SK-N-MC (cell line): Measurements from ENCODE around the gene HABP2.

Experiments used
- EZH2 ChIP-seq: fragments of 200-600 bp; sonication (generic); IDR thresholded peaks from one replicate; pipeline ENCODE4 v1.6.1; 2017; ENCODE audit warnings: antibody characterized with exemption
- FOXP2 ChIP-seq: optimal IDR thresholded peaks from 2 replicates; pipeline ENCODE3; 2011; ENCODE audit warnings: mild to moderate bottlenecking, moderate library complexity; ENCODE audit not compliant: insufficient read depth; ENCODE audit errors: extremely low read length, control extremely low read depth
- POLR2AphosphoS5 ChIP-seq: IDR thresholded peaks from 2 replicates; pipeline ENCODE4 v1.6.1; 2012; ENCODE audit warnings: mild to moderate bottlenecking, low read depth, low read length, borderline replicate concordance

DNA sequence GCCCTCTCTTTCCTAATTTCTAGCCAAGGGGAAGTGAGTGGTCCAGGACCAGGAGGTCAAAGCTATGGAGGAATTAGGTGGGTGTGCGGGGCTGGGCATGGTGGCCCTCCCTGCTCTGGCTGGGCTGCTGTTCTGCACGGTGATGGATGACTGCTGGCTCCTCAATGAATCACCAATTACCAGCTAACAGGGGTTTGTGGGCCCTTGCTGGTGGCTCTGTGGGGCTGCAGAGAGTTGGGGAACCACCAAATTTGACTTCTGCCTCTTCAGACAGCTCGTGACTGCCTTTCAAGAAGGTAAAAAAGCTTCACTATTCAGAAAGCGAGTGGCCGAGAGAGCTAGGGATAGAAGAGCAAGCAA lies 35.0 kb upstream of the HABP2 start:
- TF ChIP-seq EZH2 (no peak), POLR2AphosphoS5 (no peak), FOXP2 (no peak)
